HG03520 (cell line): ENCODE measurements around the gene CNTN6.

Source experiments
- ATAC-seq: cut with Tn5 transposase; IDR thresholded peaks from one replicate; pipeline ENCODE4 v1.9.1; 2021; ENCODE audit warnings: mild to moderate bottlenecking, moderate library complexity; ENCODE audit not compliant: unreplicated experiment

Gene CNTN6

DNA sequence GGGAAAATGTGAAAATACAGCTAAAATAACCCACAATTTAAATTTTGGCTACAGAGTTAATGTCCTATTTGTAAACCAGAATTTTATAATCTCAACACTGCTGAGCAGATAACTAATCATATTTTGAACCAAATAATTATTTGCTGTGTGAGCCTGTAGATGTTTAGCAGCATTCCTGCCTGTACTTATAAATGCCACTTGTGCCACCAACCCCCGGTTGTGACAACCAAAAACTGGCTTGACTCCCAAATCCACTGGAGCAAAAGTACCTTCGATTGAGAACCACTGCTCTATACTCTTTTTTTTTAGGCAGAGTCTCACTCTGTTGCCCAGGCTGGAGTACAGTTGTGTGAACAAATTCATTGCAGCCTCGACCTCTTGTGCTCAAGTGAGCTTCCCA is 78.5 kb downstream of the CNTN6 start:
- ATAC-seq = no peak

DNA sequence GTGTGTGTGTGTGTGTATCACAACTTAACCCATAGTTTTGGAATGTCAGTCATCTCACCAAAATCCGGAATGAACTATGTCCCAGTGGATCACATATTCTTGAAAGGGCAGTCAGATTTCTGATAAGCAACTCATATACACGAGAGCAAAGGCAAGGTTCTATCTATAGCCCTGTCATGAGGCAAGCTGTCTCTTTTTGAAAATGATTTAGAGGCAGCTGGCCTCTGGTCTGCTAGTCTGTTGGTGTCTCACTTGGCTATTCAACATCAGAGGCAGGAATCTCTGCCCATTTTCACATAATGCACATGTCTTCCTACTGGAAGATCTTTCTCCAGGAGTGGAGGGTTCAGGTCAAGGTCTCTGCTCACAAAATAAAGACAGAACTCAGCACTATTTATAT is 79.8 kb downstream of the CNTN6 start:
- no peak for ATAC-seq

- ATAC-seq = no peak
Measured at GRCh38 chr3:1179146-1179545, 86.3 kb downstream of the CNTN6 start.

DNA sequence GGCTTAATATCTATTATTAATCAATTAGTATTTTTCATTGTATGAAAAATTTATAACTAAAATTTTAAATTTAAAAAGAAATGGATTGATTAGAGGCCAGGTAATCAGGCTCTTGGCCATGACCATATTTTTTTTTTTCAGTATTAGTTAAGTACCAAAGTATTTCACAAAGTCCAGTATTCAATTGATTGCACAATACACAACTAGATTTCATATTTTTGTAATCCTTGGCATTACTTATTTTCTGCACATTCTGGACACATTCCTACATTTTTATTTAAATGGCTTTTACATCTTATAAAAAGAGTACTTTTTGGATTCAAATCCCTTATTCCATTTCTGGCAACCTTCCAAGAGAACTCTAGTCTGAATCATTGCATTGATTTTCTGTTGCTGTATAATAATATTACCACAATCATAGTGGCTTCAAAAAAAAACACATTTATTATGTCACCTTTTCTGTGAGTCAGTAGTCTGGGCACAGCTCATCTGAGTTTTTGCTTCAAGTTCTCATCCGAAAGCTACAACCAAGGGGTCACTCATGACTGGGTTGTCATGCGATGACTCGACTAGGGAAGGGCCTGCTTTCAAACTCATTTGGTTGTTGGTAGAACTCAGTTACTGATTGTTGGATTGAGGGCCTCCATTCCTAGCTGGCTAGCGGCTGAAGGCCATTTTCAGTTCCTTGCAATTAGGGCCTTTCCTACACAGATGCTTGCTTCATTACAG is 90.7 kb downstream of the CNTN6 start:
- ATAC-seq = no peak

DNA sequence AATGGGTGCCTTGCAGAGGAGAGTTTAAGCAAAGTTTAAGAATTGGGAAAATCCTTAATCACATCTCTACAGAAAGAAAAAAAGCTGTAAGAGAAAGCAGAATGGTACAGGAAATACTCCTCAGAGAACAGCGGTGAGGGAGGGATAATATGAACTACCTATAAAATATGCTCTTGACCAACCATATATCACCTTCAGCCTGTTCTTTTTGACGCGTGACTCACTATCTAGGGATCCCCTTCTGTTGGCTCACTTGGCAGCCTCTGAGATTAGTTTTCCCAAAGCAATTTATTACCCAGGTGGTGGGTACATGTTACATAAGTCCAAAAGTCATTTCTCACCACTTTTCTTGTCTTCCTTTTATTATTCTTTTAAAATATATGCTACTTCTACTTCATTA is 97.7 kb downstream of the CNTN6 start:
- no peak for ATAC-seq

DNA sequence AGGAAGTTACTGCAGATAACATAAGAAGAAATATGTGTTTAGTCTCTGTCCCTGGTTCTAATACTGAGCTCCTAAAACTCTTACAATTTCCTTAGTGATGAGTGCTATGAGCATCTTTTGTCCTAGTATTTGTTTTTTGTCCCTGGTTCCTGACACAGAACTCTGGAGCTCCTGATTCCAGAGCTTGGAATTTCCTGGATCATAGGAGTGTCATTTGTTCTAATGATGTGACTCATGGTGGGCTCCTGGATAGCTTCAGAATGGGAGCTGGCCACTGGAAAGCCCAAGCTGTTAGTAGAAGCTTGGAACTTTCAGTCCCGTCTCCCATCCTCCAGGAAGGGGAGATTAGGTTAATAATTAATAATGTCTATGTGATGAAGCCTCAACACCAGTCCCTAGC is 98.2 kb downstream of the CNTN6 start:
- no peak for ATAC-seq

- no peak for ATAC-seq
Measured at GRCh38 chr3:1195947-1196346, 103.1 kb downstream of the CNTN6 start.

DNA sequence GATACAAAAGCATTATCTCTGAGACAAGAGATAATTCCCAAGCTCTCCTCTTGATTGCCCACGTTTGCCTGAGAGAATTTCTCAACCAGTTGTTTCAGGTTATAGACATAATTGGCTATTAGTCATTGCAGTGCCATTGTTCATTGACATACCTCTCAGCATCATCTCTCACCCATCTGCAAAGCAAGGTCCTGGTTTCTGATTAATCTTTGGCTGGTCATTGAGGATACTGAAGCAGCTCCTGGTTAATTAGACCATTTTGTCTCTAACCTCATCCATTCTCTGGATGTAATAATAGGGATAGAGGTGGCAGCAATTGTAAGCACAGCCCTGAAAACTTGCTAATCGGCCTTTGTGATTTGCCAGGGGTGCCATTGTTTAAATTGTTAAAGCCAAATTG is 104.2 kb downstream of the CNTN6 start:
- ATAC-seq = no peak

- no peak for ATAC-seq
Measured at GRCh38 chr3:1200371-1200770, 107.5 kb downstream of the CNTN6 start.

GRCh38 chr3:1207904-1208303 is 115.1 kb downstream of the CNTN6 start:
- ATAC-seq = no peak

DNA sequence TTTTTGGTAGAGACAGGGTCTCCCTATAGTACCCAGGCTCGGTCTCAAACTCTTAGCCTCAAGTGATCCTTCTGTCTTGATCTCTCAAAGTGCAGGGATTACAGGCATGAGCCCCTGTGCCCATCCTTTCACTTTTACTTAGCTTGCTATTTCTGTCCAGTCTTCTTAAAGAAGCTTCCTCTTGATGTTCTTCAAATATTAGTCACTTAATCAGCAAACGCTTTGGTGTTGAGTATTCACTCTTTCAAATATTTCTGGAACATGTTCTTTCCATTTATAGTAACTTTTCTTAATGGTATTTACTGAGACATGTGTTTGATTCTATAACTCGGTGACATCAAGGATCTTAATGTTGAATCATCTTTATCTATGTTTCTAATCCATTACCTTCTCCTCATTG is 122.1 kb downstream of the CNTN6 start:
- ATAC-seq = no peak

DNA sequence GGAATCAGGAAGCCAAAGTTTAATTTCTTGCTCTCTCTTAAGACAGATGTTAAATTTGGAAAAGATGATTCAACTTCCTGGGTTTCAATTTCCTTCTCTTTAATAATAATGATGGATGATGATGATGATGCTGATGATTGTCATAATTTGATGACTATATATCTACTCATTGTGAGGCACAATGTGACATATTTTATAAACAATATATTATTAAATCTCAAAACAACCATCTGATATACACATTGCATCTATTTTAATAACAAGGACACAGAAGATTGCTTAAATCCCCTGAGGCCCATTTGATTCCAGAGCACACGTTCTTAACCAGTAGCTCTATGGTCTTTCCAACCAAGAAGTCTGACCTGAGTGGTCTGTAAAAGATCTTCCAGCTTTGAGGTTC is 124.0 kb downstream of the CNTN6 start:
- no peak for ATAC-seq

- ATAC-seq = no peak
Measured at GRCh38 chr3:1227111-1227510, 134.3 kb downstream of the CNTN6 start.

- ATAC-seq = no peak
Measured at GRCh38 chr3:1228289-1228688, 135.5 kb downstream of the CNTN6 start.

GRCh38 chr3:1230920-1231319 is 138.1 kb downstream of the CNTN6 start:
- no peak for ATAC-seq

- ATAC-seq = no peak
Measured at GRCh38 chr3:1232276-1232675, 139.5 kb downstream of the CNTN6 start.

DNA sequence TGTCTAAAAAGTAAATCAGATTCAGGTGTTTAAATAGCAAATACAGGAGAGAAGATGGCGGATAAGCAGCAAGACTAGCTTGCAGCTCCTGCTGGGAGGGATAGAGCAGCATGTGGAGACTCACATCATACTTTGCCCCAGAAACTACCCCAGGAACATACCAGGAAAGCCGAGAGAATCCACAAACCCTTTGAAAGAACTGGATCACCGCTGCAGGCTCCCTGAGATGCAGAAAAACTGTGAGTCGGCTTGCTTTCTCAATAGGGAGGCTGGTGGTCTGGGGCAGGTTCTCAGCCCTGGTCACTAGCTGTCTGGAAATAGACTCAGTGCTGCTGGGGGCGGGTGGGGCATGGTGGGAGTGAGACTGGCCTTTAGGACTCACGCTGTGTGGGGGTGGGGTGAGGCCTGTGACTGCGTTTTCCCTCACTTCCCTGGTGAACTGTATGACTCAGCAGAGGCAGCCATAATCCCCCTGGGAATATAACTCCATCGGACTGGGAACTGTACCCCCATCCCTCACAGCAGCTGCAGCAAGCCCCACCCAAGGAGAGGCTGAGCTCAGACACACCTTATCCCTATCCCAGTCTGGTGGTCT is 142.8 kb downstream of the CNTN6 start:
- no peak for ATAC-seq

- ATAC-seq = no peak
Measured at GRCh38 chr3:1251282-1252060, 158.6 kb downstream of the CNTN6 start.

DNA sequence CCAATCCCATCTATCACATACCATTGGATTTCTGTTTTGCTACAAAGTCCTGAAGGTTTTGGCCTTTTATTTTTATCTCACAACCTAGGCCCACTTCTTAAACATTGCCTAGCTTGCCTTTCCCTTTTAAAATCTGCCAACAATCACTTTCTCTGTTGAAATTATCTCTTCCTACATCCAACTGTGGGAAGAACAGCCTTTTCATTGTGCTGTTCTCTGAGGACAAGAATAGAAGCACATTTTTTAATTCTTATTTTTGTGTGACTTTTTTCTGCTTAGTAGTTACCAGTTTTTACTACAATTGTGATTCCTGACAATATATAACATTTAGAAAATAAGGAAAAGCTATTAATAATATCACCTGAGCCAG is 159.2 kb downstream of the CNTN6 start:
- ATAC-seq = no peak

DNA sequence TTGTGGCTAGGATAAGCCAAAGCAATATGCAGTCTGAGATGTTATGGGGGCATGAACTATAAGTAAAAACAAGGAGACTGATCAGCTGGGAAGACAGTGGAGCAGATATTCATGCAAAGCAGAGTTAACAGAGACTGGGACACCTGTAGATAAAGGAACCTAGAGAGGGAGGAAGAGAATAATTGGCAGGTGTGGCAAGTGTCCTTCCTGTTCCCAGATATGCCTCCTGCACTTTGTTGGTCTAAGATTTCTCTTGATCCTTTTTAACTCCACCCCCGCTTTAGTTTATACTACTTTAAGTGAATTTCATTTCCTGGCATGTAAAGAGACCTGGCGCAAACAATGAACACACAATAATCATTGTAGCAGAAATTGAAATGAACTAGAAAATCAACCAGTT is 169.4 kb downstream of the CNTN6 start:
- ATAC-seq = no peak

DNA sequence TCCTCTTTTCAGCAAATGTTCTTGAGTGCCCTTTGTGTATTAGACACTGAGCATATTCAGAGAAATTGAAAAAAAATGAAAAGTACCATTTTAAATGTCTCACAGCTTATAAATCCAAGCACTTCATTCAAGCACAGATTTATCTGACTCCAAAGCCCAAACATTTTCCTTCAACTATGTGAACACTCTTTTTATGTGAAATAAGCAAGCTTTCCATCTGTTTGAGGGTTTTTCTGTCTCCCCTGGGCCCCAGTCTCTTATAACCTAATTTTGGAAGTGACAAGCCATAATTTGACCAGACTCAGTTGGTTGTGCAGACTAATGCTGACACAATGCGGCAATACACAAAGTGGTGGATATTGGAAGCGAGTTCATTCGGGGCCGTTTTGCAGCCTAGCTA is 170.3 kb downstream of the CNTN6 start:
- no peak for ATAC-seq

GRCh38 chr3:1269808-1270207 is 177.0 kb downstream of the CNTN6 start:
- no peak for ATAC-seq
